T-helper 9 cell (primary cell): ENCODE results near the gene FAM78A.
"Not testable (repeated sequence)": the region's sequence is repeated elsewhere in the genome, so short reads cannot be mapped to it uniquely, and the experiment has no call there.

ENCODE experiments used
- DNase-seq: peaks from one replicate; pipeline ENCODE4 v3.0.0-alpha.2; 2020

The FAM78A gene

DNA sequence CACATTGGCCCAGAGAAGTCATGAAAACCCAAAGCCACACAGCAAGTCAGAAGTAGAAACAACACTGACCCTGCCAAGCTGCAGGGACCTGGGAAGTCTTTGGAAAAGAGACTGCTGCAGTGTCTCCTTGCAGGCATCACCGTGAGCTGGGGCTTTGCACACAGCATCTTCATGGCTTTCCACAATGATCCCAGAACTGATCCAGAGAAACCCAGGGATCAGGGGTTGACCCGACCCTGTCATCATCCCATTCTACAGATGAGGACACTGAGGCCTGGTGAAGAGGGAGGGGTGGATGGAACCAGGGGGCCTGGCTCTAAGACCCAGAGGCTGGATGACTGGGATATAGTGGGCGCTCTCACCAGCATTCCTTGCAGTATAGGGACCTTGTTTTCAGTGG is 4.3 kb upstream of the FAM78A start:
- DNase-seq: no peak

DNA sequence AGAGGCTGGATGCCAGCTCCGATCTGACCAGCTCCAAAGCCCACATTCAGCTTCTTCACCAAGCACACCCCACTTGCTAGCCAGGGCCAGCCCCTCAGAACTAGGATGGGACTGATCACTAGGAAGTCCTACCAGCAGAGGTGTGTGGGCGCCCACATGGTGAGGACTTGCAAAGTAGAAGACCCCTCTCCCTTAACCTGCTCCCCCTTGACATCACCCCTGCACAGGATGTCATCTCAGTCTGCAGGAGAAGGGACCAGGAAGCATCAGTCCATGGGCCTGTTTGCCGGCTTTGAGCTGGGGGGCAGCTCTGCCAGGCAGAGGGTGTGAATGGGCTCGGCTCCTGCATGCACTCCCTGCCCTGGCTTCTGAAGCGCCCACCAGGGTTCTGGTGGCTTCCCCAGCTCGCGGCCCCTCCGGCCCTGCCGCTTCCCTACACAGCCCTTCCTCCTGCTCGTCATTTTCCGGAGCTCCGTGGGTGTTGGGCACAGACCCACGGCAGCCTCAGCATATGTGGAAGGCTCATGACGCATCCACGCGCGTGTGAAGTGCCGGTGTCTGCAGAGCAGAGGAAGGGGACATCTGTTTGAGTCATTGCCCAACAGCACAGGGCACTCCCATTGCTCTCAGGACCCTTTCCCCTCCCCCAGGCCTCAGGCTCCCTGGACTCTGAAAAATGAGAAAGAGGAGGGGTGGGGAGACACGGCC is 3.7 kb upstream of the FAM78A start:
- DNase-seq: no peak

DNA sequence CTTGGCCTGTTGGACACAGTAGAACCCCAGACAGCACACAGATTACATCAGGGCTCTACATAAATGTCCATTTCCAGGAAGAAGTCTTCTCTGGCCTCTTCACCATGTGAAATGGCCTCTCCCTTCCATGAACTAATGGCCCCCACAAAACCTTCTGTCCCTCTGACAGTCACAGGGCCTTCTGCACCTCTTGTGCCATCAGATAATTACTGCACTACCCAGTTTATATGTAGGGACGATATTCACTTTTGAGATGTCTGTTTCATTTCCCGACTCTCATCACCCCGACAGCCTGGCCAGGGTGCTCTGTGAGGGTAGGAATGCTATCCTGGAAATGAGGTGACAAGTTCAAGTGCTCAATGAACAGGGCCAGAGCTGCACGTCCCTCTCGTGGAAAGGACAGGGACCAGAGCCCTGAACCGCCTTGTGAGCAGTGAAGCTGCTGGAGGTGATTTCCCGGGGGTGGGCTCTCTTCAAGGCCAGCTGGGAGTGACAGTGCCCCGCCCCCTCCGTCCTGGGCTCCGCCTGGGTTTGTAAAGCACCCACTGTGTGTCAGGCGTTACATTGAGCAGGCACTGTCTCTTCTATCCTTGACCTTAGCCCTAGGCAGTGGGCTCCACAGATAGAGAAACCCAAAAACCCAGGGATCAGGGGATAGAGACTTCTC is 3.0 kb upstream of the FAM78A start:
- no peak for DNase-seq

DNA sequence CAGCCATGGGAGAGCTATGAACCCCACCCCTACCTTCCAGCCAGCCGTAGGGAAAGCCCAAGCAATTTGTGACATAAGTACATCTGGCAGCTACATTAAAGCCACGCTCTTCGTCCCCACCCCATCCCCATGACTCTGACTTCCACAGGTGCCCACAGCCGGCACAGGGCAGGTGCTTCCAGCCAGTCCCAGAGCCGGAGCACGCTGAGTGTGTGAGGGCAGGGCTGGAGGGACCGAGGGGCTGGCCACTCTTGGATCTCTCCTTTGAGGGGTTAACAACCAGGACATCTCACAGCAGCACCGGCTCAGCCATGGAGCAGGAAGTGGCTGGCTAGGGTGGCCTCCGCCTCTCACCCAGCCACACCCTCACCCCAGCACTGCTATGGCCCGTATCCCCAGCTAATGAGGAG is 2.4 kb upstream of the FAM78A start:
- no peak for DNase-seq

DNA sequence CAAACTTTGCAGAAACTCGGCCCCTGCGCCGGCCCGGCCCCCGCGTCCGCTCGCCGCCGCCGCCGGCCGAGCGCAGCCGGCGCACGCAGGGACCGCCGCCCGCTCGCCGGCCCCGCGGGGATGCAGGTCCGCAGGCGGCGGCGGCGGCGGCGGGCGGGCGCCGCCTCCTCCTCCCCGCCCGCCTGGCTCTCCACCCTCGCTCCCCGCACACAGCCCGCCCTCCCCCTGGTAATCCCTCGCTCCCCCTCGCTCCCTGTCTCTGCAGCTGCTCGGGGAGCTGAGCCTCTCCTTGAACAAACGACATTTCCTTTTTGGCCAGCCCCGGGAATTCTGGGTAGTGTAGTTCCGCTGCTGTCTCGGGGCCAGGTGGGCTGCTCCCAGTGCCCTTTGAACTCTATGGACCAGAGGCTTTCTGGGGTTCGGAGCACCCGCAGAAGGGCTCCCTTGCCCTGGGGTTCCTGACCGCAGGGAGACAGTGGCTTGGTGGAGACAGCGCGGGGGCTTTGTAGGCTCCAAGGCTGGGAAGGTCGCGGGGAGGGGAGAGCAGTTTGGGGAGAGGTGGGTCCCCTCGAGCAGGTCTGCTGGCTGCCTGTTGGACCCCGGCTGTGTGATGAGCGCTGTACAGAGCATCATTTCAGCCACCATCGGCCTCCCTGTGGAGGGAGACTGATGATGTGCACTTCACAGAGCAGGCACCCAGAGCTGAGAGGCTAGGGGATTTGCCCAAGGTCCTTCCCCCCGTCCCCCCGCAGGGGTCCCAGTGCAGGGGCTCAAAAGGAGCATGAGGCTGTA is 1.8 kb upstream of the FAM78A start:
- peak; percentile 60 for DNase-seq

DNA sequence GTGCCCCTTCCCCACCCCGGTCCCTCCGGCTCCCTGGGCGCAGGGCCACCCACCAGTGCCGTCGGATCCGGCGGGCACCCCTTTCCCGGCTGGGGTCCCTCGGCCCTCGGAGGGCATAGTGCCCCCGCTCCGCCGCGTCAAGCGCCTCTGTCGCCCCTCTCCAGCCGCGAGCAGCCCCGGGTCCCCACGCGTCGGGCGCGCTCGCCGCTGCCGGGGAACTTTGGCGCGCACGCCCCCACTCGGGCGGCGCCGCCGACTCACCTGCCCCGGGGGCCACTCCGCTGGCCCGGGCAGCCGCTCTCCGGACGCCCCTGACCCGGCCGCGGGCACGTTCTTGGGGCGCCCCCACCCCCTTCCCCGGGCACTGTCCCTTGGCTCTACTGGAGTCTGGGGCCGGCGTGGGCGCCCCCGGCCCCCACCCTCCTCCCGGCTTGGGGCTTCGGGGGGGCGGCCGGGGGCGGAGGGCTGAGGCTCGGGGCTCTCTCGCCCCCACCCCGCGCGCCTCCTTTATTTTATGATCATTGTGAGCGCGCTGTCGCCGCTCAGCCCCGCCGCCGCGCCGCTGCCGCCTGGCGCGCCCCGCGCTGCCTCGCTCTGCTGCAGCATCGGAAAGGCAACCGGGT is 1.1 kb upstream of the FAM78A start:
- DNase-seq: no peak

DNA sequence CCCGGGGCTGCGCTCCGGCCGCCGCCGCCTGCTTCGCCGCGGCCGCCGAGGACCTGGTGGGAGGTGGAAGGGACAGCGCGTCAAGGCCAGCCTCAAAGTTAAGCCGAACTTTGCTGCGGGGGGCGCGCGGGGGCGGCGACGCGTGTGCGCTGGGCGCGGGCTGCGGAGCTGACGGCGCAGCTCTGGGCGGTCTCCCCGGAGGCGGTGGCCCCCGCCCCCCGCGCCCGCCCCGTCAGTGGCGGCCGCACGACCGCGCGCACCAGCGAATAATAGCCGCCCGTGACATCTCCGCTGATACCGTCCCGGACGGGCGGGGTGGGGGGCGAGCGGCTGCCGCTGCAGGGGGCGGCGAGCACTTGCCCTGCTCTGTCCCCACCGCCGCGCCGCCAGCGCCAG is 579 bp upstream of the FAM78A start:
- DNase-seq: peak; percentile 44

DNA sequence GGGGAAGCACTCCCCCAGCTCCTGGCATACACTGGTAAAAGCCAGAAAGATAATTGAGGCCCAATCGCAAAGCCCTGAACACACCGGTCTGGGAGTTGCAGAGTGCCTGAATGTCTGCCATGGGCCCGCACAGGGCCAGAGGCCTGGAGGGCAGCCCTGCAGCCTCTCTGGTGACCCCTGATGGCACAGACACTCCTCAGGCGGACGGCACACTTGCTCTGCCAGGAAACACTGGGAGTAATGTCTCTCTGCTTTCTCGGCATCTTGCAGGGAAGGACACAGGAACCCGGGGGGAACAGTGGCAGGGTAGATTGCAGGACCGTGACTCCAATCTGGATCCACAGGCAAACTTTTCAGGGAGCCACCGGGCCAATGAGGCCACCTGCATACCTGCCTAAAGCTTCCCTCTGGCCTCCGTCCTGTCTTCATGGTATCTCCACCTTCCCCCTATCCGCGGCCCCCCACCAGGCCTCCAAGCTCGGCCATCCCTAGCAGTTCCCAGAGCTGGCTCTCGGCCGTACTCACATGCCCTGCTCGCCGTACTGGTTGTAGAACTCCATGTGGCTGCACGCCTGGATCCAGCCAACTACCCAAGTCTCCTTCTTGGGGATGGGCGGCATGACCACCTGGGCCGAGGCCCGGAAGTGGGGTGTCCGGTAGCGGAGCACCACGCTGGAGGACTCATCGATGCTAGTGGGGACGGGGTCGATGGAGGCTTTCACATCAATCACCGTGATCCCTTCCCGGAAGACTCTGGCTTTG is 797 bp downstream of the FAM78A start:
- no peak for DNase-seq

DNA sequence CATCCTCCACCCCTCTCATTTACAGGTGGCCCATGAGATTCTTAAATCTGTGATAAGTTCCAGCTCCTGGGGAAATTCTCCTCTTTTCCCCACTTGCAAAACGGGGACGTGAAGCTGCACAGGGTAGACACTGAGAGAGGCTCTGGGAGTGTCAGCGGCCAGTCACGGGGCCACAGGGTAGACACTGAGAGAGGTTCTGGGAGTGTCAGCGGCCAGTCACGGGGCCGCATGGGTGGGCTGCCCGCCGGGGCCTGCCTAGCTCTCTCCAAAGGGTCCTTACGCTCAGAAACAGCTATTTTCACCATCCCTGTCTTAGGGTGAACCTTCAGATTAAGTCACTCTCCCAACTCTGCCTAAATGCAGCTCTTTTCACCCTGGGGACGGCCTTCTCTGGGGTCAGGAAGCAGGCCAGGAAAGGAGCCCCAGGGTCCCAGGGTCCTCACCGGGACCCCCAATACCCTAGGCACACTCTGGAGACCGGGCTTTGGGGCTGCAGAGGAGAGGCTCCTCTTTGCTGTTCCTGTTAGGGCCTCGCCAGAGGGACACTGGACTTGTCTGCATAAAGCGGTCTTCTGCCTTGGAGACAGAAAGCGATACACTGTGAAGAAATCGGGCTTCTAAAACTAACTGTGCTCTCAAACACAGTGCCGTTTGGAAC is 1.5 kb downstream of the FAM78A start:
- DNase-seq: no peak

DNA sequence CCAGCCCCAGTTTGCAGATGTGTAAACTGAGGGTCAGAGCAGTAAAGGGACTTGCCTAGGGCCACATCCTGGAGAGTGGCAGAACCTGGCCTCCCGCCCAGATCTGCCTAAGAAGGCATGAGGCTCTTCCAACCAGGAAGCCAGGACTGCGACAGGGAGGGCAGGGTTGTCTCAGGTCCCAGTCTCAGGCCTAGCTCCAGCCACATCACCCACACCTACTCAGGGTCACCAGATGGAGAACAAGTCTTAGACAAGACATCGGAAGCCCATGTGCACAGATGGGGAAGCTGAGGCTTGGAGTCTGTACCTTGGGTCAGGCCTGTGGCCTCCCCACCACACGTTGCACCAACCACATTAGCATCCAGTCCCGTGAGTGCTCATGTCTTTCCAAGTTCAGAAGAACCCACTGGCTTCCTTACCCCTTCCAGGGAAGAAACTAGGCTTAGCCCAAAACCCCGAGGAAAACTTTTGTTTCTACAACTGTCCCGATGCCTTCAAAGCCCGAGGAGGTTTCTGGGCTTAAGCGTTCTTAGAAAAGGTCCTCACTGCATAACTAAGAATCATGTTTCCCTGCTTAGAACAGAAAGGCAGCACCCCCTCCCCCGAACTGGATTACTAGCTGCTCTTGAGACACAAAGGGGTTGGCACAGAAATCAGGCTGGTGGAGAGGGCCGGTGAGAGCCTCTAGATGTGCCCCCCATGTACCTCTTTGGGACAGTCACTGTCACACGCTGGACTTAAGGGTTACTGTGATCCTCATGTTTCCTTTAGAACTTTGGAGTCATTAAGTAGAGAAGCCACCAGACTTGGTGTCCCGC is 2.2 kb downstream of the FAM78A start:
- no peak for DNase-seq

DNA sequence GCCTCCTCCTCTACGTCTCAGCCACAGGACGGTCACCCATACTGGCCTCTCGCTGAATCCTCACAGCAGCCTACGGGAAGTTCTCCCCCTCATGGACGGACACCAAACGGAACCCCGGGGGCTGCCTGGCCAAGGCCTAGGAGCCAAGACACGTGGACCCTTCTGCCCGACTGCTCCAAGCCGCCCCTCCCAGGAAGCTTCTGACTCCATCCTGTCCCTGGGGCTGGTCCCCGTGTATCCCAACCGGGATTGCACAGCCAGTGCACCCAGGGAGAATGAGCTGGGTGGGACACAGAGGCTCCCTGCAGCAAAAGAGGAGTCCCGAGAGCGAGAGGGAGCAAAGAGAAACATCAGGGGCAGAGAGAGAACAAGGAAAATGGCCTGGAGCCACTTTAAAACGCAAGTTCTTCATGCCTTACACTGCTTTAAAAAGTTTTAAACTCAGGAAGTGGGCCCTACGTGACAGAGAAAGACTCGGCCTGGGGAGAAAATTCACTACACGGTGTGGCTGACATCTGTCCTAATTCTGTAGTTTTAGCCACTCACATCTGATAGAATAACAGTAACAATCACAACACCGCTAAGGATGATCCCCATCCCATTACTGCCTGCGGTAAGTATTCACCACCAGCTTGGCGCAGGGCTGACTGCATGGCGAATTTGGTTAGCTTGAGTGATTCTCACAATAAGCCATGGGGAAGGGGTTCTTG is 3.0 kb downstream of the FAM78A start:
- no peak for DNase-seq

DNA sequence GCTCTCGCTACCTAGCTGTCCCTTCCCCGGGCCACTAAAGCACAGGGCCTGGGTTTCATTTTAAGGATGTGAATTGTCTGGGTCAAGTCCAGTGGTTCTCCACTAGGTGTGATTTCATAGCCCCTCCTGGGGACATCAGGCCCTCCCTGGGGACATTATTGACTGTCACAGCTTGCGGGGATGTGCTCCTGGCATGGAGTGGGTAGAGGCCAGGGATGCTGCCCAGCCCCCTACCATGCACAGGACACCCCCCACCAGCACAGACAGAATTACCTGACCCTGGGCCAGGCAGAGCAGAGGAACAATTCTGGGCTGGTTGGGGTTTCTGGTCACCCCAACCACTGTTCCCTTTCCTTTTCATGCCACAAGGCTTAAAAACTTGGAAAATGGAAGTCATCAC is 4.1 kb downstream of the FAM78A start:
- no peak for DNase-seq

DNA sequence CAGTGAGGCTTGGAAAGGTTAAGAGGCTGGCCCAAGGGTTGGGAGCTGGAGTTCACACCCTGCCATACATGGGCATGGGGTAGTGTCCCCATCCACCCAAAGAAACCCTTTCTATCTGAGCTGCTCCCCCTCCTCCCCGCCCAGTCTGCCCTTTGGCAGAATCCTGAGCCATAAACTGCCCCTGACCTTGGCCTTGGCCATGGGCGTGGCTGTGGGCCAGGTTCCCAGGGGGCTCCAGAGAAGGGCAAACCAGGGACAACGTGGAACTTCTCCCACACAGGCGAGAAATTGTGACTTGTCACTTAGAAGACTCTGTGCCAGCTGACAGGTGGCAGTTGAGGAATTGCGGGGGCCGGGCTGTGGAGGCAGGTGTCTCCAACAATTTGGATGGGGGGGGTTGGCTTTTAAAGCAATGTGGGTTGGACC is 4.8 kb downstream of the FAM78A start:
- DNase-seq: no peak

DNA sequence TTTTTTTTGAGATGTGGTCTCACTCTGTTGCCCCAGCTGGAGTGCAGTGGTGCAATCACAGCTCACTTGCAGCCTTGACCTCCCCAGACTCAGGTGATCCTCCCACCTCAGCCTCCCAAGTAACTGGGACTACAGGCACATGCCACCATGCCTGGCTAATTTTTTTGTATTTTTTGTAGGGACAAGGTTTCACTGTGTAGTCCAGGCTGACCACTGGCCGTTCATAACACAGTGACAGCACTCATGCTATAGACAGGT is 5.4 kb downstream of the FAM78A start:
- DNase-seq: not testable (repeated sequence)

DNA sequence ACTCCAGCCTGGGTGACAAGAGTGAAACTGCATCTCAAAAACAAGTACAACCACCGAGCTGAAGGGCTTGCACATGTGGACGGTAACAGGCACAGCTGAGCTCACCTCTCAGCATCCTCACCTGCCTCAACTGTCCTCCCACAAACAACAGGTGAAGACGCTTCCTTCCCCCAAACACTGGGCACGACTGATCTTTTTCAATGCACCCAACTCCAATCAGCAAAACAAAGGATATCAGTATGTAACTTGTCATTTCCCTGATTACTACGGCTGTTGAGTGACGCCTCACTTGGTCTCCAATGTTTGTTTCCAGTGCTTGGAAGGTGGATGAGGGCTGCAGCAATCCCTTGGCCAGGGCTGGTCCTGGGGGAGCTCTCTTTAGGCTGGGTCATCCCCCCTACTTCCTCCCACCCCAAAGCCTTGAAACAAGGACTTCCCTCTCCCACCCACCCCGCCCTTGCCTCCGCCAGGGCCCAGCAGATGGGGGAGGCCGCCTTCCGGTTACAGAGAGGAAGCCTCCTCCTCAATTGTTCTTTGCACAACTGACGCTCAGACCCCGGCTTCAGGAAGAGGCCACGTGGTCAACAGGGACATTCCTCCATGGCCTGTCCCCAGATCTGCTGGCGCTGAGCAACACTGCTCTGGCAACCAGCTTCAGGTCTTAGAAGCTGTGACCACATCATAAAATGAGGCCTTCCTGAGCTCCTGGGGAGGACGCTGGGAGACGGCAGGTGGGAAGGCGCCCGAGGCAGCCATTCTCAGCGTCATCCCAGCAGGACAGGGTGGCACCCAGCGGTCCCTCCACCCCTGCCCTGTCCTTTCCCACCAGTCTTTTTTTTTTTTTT is 5.9 kb downstream of the FAM78A start:
- peak; percentile 38 for DNase-seq

DNA sequence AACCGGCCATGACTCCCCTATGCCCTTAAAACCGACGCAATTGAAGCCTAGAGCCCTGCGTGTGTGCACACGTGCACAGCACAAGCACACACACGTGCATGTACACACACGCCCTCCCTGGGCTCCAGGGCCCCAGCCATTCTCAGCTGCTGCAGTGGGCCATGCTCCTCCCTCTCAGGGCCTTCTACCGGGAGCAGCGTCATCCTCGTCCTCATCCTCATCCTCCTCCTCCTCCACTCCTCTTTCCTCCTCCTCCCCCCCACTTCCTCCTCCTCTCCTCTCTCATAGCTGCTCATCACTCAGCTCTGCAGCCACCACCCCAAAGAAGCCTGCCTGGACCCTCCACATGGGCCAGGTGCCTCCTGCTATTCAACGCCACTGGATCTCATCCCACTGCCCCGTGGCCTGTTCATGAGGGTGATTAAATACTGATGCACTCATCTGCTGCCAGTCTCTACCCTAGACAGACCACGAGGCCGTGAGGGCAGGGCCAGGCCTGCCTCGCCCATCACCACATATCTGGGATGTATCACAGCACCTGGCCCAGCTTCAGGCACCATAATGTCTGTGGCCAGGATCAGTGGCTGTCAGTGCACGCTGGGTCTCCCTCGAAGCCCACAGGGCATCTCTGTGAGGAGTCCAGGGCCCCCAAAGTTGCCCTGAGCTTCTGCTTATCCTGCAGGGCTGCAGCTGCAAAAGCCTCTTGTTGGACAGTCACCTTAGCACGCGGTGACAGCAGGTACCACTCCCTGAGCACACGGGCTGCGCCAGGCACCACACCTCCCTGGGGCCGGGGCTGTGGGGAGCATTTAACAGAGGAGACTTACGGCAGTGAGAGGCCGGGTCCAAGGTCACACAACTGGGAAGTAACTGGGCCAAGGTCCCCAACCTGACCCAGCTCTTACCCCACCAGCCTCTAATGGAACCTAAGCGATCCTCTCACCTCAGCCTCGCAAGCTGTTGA is 9.8 kb downstream of the FAM78A start:
- DNase-seq: no peak

DNA sequence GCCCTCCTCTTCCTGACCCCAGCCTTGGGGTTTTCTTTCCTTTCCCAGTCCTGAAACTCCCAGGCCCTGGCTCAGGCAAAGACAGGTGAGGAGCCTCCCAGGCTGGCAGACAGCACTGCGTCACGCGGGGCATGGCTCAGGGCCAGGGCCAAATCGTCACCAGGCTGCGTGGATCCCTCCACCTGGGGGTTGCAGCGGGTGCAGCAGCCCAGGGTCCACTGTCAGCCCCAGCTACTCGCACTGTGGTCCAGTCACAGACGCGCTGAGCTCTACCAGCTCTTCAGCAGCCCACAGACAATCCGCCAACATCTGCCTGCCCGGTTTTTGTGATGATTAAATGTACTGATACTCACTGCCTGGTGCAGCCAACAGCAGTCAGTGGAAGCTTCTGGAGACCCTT is 12.1 kb downstream of the FAM78A start:
- peak; percentile 40 for DNase-seq

DNA sequence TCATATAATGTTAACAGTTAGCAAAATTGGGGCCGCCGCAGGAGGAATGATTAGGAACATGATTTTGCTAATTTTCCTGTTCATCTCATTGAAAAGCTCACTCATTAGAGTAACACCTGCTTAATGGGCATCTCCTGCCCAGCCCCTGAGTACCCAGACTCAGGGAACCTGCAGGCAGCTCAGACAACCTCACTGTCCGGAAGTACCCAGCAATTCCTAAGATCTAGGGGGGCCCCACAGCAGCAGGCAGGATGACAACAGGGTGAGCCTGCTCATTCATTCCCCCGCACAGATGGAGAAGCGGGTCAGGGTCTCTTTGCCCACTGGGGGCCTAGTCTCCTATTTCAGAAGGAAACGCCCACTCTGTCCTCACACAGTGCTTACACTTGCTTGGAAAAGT is 12.6 kb downstream of the FAM78A start:
- DNase-seq: no peak

DNA sequence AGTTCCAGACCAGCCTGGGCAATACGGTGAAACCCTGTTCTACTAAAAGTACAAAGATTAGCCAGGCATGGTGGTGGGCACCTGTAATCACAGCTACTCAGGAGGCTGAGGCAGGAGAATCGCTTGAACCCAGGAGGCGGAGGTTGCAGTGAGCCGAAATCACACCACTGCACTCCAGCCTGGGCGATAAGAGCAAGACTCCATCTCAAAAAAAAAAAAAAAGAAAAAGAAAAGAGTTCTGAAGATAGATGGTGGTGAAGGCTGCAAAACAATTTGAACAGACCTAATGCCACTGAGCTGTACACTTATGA is 13.3 kb downstream of the FAM78A start:
- DNase-seq: not testable (repeated sequence)
